ENCODE results near the gene GGN. TPM values are rescaled to one million over a fixed set of nuclear protein-coding genes. Genes with fewer than 3 reads are reported as not detected.
A peak's percentile ranks its signal among the peaks of the same experiment; 100 is the strongest.

GGN gene
- total RNA-seq, 1 donor from 2014 or later, result 46.9 TPM

GRCh38 chr19:38374332-38375097 lies 13.3 kb downstream of the GGN start, which contains the start of gene PSMD8:
PSMD8 (plus strand) TSS chr19:38374571; CDS start chr19:38374602, 31 bp downstream.
- peaks cover 9 to 14% of the 10 kb centered on the region in 2 donors for H3K4me1 ChIP-seq
- H3K36me3 ChIP-seq, result peaks cover 15 to 23% of the 10 kb centered on the region in 2 donors
- intact Hi-C loops (cut with DNase I), result loop anchor here (1.0 to 5.0 kb wide), 6 partner anchors 13 to 244 kb away; partner anchors contain the start of genes EIF3K and FAM98C
- H3K27me3 ChIP-seq, result no peaks in the 10 kb centered on the region
- no peaks in the 10 kb centered on the region for H3K9me3 ChIP-seq
- peak within 1 kb of the TSS; percentile 75 to 79 for H3K4me3 ChIP-seq
- peak in 2 of 3 experiments; percentile 8 to 25 for TF ChIP-seq CTCF (IDR thresholded peaks at IDR 0.05)
- peak; percentile 98 to 100 for DNase-seq (ENCODE audit: low spot score in 2 of 2)
- peak within 1 kb of the TSS; percentile 84 for H3K27ac ChIP-seq

- H3K4me1 ChIP-seq, result peaks cover 9 to 14% of the 10 kb centered on the region in 2 donors
- no peaks in the 10 kb centered on the region for H3K9me3 ChIP-seq
- DNase-seq (ENCODE audit: low spot score in 2 of 2), result no peak
- peak overlapping the region; percentile 75 to 79 for H3K4me3 ChIP-seq
- intact Hi-C loops (cut with DNase I), result loop anchor here (1.0 to 5.0 kb wide), 6 partner anchors 13 to 245 kb away; partner anchors contain the start of genes EIF3K and FAM98C
- H3K27ac ChIP-seq, result peak overlapping the region; percentile 79 to 84
- H3K27me3 ChIP-seq, result no peaks in the 10 kb centered on the region
- H3K36me3 ChIP-seq, result peaks cover 9 to 17% of the 10 kb centered on the region in 2 donors
- TF ChIP-seq CTCF (IDR thresholded peaks at IDR 0.05), result no peak
These were observed 13.9 kb downstream of the GGN start for GRCh38 chr19:38373907-38374331.

- intact Hi-C loops (cut with DNase I), result loop anchor here (5.0 kb wide), 1 partner anchor 139 kb away; no protein-coding TSS in a partner anchor
- Histone ChIP-seq H3K36me3 (peaks cover 0 to 2% of the 10 kb centered on the region in 2 donors), H3K9me3 (no peaks in the 10 kb centered on the region), H3K27ac (no peak overlapping the region), H3K27me3 (no peaks in the 10 kb centered on the region), H3K4me1 (peaks cover 6 to 8% of the 10 kb centered on the region in 2 donors), H3K4me3 (no peak overlapping the region)
- no peak for DNase-seq (ENCODE audit: low spot score in 2 of 2)
- TF ChIP-seq CTCF (IDR thresholded peaks at IDR 0.05), result no peak
These were observed 16.8 kb downstream of the GGN start for GRCh38 chr19:38371081-38371480.

GRCh38 chr19:38370299-38370698 lies 17.5 kb downstream of the GGN start:
- TF ChIP-seq CTCF (IDR thresholded peaks at IDR 0.05), result no peak
- Histone ChIP-seq H3K27ac (no peak overlapping the region), H3K4me3 (no peak overlapping the region), H3K27me3 (no peaks in the 10 kb centered on the region), H3K4me1 (peaks cover 0 to under 1% of the 10 kb centered on the region in 2 donors), H3K36me3 (no peaks in the 10 kb centered on the region), H3K9me3 (no peaks in the 10 kb centered on the region)
- DNase-seq (ENCODE audit: low spot score in 2 of 2), result no peak
- intact Hi-C loops (cut with DNase I), result loop anchor here (5.0 kb wide), 1 partner anchor 138 kb away; no protein-coding TSS in a partner anchor

GRCh38 chr19:38369584-38369983 lies 18.2 kb downstream of the GGN start:
- H3K4me1 ChIP-seq, result no peaks in the 10 kb centered on the region
- H3K4me3 ChIP-seq, result no peak overlapping the region
- no peaks in the 10 kb centered on the region for H3K36me3 ChIP-seq
- TF ChIP-seq CTCF (IDR thresholded peaks at IDR 0.05), result no peak
- no peaks in the 10 kb centered on the region for H3K9me3 ChIP-seq
- intact Hi-C loops (cut with DNase I), result no loop called here
- H3K27ac ChIP-seq, result no peak overlapping the region
- DNase-seq (ENCODE audit: low spot score in 2 of 2), result no peak
- H3K27me3 ChIP-seq, result no peaks in the 10 kb centered on the region
